Activated T-helper 1 cell treated with anti-CD3 and anti-CD28 coated beads, Interleukin-2, amount 50 U/mL, for 16 hours (primary cell): Measurements from ENCODE around the gene SHISAL1.

Experiments
- DNase-seq, 2 donors: peaks; one replicate each; pipeline ENCODE4 v3.0.0-alpha.2; 2020; ENCODE audit warnings: low read depth in 1 of 2, low spot score in 1 of 2

SHISAL1 gene

DNA sequence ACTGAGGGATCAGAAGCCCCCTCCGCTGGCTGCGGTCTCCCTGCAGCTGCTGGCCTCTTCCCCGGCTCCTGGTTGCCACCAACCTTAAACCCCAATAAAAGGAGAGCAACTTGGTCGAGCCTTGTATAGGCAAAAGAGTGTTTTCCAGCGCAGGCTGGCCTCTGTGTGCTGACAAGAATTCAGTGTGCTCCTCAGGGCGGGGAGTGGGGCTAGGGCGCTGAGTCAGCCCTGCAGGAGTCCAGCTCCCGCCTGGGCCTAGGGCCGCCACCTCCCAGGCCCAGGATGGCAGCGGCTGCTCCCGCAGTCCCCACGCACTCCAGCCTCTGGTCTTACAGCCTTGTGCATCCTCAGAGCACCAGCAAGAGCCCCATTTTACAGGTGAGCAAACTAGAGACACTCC, at the start of gene SHISAL1:
Gene SHISAL1 (minus strand): TSS at position 186 of the 400 bp plus-strand sequence. CDS start 12,006 bp downstream, outside the sequence.
- no peak for DNase-seq

DNA sequence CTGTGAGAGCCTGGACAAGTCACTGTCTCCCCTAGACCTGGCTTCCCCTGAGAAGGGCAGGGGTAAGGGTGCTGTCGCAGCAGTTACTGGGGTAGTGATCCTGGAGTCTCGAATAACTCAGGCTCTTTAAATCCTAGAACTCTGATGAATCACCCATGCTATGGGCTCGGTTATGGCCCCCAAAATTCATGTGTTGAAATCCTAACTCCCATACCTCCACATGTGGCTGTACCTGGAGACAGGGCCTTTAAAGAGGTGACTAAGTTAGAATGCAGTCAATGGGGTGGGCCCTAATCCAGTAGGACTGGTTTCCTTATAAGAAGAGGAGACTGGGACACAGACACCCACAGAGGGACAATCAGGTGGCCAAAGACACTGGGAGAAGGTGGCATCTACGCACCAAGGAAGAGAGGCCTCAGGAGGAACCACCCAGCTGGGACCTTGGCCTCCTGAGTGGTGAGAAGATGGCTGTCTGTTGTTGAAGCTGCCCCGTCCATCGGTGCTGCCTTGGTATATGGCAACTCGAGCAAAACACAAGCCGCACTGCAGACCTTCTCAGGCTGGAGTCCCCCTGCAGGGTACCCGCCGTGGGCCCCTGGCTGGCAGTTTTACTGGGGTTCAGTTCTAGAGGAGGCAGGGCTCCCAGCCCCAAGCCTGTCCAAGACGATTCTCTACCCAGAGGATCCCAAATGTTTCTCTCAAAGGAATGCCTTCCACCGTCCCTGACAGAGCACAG, 48.8 kb upstream of the SHISAL1 start:
- no peak for DNase-seq

DNA sequence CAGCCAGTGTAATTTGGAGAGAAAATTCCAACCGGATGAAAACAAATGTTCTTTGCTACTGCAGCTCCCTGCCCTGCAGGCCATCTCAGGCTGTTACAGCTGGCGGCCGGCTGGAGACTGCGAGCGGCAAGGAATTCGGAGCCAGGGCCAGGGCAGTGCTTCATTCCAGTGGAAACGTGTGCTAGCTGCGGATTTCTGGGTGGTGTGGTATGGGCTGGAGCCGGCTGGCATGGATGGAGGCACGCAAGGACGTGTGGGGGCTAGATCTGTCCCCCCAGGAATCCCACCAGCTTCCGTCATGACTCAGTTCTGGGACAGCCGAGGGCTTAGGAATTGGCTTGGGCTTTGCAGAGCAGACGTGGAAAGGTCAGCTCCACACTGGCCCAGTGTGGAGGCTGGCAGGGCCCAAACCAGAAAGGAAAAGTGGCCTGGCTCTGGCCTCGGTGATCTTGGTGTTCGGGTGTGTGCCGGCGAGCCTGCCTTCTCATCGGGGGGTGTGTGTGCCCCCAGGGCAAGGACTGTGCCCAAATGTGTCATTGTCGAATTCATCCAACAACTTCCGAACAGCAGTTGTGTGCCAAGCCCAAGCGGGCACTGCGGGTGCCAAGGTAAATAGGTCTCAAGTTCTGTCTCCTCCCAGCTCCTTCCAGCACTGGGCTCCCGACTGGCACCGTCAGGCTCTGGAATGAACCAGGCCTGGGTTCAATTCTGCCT, 48.1 kb upstream of the SHISAL1 start:
- DNase-seq = no peak

DNA sequence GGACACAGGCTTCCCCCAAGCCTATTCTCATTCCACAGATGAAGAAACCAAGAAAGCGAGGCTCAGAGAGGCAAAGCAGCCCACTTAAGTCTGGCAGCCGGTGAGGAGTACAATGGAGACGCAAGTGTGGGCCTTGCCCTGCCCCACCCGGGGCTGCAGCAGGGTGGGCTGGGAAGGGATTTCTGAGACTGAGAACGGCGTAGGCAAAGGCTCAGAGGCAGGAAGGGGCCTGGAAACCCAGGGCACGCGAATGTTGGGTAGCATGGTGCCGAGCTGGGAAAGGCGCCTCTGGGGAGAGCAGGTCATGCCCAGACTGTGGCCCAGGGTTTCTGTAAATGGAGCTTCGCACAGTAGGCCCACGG, 47.5 kb upstream of the SHISAL1 start:
- DNase-seq = no peak

DNA sequence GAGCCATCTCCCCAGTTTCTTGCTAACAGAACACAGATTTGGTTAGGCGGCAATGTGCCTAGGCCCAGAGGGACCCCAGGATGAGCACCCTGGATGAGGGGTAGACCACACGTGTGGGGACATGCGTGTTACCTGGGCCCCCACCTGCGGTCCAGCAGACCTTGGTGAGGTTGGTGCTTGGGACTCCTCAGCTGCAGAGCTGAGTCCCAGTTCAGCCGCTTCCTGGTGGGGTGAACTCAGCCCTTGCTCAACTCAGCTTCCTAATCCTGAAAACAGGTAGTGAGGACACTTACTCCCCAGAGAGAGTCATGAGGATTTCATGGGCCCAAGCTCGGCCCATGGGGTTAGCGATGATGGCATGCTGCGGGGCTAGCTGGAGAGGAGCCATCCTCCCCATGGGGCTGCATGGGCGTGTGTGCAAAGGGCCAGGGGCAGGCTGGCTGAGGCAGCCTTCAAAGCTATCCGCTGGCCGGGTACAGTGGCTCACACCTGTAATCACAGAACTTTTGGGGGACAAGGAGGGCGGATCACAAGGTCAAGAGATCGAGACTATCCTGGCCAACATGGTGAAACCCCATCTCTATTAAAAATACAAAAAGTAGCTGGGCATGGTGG, 46.9 kb upstream of the SHISAL1 start:
- DNase-seq = no peak

DNA sequence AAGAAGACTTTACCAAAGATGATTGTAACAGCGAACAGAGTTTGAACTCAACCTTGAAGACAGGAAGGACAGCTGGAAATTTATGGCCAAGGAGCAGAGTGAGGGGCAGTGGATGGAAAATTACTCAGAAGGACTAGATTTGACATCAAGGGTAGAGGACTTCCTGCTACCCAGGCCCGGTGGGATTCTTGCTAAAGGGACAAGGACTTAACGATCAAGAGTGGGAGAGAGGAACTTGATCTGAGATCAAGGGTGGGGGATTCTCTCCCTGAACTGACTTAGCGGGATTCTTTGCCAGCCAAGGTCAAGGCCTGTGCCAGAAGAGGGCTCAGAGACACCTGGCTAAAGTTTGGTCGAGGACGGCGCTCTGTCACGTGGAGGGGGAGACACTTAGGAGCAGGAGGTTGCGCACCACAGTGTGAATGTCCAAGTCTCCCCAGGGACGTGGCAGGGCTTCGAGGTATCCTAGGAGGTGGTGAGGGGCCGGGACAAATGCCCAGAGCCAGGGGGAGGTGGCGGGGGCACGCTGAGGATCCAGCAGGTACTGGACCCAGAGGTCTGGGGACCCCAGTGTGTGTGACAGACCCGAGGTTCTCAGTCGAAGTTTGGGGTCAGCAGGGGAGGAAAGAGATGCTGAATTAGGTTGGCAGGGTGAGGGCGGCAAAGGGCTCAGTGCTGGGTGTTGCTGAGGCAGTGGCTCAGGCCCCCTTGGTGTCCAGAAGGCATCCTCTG, 46.1 kb upstream of the SHISAL1 start:
- DNase-seq = no peak

DNA sequence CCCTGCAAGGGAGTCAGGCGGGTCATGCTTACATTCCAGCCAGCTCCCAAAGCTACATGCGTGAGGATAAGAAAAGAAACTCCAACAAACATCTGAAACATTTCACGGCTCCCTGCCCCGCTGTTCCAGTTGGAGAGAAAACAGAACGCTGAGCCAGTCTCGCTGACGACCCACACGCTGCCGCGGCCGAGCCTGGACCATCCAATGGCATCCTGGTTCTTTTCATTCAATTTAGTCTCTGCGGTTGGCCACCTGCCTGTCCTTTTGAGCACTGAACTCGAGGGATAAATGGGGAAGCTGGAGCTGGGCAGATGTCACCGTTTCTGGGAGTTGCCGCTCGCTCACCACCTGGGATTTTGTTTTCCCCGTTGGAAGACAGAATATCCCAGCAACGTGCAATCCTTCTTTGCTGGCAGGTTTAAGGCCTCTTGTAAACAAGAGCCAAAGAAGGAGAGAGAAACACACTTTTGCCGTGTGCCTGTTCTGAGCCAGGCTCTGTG, 45.3 kb upstream of the SHISAL1 start:
- DNase-seq = no peak

DNA sequence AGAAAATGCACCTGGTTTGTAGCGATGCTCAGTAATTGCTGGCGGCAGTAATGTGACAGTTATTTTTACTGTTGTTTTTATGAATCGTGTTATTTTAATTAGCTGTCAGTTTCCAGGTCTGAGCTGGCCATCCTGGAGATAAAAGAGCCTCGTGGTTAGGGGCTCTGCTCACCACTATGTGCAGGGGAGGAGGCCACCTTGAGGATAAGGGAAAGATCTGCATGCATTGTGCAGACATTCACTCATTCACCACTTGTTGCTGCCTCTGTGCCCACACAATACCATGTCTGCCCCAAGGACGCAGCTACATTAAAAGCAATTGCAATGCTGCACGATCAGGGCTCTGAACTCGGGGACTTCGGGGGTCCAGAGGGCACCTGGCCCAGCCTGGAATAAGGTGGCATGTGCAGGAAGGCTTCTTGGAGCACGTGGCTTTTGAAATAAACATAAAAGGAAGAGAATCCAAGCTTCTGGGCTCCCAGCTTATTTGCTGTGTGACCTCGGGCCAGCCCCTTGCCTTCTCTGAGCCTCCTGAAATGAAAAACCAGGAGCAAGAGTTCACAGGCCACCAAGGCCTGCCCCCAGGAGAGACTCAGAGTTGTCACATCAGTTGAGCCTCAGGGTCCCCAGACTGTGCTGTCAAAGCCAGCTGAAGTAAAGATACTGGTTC, 44.7 kb upstream of the SHISAL1 start:
- no peak for DNase-seq

DNA sequence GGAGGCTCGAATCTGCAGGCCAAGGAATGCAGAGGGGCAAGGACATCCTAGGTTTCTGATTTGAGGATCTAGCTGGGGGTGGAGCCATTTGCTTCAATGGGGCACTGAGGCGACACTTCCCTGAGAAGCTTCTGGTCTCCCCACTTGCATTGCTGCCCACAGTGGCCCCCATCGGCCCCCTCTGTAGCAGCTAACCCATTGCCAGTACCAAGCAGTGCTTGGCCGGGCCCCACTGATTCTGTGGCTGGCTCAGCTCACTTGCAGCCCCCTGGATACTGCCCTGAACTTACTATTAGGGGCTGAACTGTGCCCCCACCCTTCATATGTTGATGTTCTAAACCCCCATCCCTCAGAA, 42.9 kb upstream of the SHISAL1 start:
- no peak for DNase-seq

DNA sequence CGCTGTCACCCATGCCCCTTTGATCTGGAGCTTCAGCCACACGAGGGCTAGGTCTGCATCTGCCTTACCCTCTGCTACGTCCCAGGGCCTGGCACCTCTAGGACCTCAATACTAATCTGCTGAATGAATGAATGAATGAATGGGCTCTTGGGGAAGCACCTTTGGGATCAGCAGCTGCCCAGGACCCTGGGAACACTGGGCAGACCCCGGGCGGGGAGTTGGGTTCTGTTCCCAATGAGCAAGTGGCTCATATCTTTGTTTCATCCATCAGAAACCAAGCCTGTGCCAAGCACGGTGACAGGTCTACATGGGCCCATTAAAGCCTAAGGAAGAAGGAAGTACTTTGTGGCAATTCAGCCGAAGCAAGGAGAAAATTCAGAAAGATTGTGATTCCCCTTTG, 41.5 kb upstream of the SHISAL1 start:
- DNase-seq = no peak

DNA sequence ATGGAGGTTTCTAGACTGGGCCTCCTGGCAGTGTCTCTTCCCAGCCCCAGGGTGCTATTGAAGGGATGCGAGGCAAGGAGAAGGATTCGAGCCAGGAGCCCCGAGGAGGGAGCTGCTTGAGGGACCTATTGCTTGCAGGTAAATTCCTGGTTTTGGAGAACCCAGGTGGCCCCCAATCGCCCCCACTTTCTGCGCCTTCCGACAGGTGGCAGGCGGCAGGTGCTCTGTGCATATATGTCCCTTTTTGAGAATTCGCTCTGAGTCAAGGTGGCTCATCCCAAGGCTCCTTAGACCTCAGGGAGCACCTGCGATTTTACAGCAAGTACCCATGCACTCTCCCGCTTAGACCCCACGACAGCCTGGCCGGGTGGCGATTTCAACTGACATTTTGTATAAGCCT, 40.3 kb upstream of the SHISAL1 start:
- no peak for DNase-seq

DNA sequence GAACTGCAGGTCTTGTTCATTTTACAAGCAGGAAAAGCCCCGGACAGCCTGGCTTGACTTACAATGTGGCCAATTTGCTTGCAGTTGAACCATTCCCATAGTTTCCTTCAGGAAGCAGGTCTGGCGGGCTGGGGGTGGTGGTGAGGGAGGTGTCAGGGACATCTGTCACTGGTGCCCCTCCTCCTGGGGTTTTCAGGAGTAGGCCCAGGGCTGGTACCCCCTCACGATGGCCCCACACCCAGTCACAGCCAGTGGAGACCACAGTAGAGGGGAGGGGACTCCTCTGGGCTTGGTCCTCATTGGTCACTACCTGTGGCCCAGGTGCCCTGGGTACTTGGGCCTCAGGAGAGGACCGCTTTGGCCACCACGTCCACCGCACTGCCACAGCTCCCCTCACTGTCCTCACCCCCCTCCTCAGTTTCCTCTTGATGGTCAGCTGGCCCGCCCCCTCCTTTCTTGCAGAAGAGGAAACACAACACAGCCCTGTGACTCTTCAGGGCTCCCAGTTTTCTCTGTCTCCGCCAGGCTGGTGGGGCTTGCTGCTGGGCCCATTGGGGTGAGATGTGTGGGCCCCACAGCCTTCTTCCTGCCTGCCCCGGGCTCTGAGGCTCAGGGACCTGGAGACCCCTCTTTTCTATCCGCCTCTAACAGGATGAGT, 39.8 kb upstream of the SHISAL1 start:
- no peak for DNase-seq

DNA sequence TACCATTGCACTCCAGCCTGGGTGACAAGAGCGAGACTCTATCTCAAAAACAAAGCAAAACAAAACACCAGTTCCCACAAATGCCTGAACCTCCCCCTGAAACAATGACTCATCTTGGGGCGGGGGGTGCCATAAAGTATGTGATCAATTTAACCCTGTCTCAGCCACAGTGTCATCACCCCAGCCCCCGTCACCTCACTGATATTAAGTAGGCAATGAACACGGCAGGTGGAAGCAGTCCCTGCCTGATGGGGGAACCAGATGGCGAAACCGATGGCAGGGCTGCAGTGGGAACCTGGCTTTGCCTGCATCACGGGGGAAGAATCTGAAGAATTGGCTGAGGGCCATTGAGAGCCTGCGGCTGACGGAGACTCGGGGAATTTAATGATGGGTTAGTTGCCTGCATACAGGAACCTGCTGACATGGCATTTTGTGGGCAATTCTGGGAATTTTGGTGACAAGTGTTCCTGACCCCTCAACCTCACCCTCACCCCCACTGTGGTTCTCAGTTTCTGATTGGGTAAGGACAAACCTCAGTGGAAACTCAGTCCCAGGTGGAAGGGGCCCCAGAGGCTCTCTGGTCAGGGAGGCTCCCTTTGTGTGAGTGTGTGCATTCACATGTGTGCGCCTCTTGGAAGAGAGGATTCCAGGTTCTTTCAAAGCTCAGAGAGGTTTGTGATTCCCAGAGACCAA, 39.1 kb upstream of the SHISAL1 start:
- no peak for DNase-seq

DNA sequence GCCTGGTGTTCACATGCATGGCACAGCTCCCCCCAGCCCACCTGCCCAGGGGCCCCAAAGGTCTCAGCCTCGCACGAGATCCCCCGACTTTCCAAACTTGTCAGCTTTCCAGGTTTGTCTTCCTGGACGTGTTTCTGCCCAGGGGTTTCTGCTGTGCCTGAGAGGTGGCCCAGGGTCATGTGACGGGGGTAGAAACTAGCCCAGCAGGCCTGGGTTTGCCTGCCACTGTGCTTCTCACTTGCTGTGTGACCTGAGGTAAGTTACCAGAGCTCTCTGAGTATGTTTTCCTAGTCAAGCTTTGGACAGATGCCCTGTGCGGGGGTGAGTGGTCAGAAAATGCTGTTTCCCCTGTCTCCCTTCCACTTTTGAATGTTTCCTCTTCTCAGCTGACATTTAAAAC, 38.3 kb upstream of the SHISAL1 start:
- no peak for DNase-seq

DNA sequence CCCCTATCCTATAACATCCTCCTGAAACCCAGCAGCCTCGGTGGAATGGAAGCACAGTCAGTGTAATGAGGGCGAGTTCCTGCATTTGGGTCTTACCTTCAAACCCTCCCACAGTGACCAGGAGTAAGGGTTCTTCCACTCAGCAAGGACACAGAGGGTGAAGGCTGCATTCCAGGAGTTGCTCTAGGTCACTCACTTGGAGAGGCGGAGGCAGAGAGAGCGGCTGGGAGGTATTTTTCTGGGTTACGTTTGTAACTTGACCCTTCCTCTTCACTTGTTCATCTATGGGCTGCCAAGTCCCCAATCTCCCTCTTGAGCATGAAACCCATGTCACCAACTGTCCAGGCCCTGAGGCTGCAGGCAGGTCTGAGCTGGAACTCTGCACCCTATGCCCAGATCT, 36.8 kb upstream of the SHISAL1 start:
- DNase-seq = no peak

DNA sequence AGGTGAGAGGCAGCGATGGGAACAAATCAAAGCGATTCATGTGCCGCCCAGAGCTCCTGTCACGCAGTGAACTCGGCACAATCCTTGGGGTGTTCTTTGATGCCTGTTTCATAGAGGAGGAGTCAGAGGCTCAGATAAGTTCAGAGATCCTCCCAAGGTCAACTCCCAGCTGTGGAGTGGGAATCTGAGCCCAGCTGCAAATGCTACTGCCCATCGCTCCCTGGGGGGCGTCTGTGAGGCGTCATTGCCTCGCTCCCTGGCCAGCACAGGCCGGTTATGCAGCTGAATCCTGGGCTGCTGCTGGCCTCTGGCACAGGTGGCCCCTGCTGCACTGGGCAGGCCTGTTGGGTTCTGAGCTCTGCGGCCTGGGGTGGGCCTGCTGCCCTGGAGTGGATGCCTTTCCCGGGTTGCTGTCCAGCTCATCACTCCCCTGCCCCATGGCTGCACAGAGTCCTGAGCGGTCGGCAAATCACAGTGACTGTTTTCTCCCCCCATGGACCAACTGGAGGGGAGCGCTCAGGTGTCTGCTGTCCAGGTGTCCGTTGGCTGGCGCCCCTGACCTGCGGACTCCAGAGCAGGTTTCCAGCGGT, 36.3 kb upstream of the SHISAL1 start:
- DNase-seq = no peak

DNA sequence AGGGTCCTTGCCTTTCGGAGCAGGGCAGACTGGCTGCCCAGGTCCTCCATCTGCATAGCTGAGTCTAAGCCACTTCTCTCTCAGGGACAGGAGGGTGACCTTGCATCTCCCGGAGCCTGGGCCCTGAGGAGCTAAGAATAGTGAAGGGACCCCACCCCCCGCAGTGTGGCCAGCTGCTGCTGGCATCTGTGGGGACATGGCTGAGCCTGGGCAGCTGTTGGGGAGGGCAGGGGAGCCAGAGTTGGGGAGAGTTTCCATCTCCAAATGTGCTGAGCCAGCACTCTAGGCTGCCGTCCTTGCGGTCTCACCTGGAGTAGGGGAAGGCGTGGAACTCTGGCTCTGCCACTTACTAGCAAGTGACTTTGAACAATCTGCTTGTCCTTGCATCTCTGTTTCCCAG, 34.8 kb upstream of the SHISAL1 start:
- no peak for DNase-seq

DNA sequence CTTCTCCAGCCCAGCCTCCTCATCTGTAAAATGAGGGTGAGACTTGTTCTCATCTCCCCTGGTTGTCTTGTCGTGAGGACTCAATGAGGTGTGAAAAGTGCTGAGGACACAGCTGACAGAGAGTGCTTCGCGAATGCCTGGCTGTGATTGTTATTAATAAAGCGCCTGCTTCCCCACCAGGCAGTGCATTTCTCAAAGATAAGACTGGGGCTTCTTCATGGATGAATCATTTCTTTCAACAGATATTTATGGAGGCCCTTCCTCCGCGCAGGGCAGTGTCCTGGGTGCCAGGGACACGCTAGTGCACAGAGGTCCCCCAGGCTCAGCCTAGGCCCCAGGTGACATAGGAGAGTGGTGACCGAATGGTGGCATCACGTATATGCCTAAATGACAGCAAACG, 34.3 kb upstream of the SHISAL1 start:
- no peak for DNase-seq

DNA sequence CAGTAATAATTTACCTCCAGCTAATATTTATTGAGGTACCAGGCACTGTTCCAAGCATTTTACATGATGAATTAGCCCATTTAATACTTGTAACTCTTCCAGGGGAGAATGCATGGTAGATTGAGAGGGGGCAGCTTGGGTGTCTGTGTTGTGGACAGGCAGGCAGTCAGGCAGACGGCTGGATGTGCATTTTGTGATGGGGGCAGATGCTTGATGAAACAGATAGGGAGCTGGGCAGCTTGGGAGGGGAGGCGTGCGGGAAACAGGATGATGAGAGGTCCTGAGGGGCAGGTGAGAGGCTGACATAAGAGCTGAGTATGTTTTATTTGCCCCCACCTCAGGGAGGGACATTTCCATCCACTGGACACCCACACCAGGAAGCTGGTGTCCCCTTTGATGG, 33.1 kb upstream of the SHISAL1 start:
- no peak for DNase-seq

DNA sequence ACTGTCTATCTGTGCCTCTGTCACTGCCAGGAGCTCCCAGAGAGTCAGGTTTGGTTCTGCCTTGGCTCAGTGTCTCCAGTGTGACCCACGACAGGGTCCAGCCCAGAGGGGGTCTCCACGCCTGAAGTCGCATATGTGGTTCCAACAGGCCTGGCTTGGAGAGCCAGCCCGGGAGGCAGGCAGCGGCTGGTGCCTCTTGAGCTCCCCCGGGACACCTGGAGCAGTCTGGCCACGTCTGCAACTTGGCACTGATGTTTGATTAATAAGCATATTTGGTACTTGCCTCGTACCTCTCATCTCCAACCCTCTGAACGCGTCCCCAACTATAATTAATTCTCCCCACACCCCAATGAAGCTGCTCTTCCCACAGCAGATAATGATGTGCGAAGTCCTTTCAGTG, 31.7 kb upstream of the SHISAL1 start:
- no peak for DNase-seq
